CD4-positive, alpha-beta T cell (primary cell): ENCODE data around the gene HKDC1. TPM values are rescaled to one million over a fixed set of nuclear protein-coding genes. Genes with fewer than 3 reads are reported as not detected.

ENCODE experiments used
- ATAC-seq: fragments of 200-7000 bp; cut with Tn5 transposase; one replicate; pipeline ENCODE4 v1.10.0; 2022; ENCODE audit warnings: mild to moderate bottlenecking; ENCODE audit not compliant: poor library complexity
- CTCF ChIA-PET: fragments of 350-600 bp; sonication (Branson Sonifier 250); formaldehyde crosslinking; loops from one replicate; lab custom pipeline; 2021; ENCODE audit warnings: antibody characterized with exemption, inconsistent platforms; lab: Charles Lee
- POLR2A ChIA-PET: fragments of 350-600 bp; sonication (Branson Sonifier 250); formaldehyde crosslinking; loops from one replicate; lab custom pipeline; 2021; ENCODE audit warnings: antibody characterized with exemption, inconsistent platforms; lab: Charles Lee
- DNase-seq, 14 experiments: peaks; one replicate each; pipeline ENCODE4 v3.0.0-alpha.2; 2013 to 2020; ENCODE audit warnings: mixed read lengths in 2 of 14
- H3K27ac ChIP-seq, 2 donors: one replicate each; pipeline versions ENCODE4 v1.5.1 to v1.7.0; 2013; ENCODE audit warnings: low read length in 2 of 2, low read depth in 1 of 2, mild to moderate bottlenecking in 1 of 2
- H3K27me3 ChIP-seq, 2 experiments: 1 replicate in 1 of 2; 2 replicates in 1 of 2; pipeline versions ENCODE4 v1.6.1 to v1.7.0; 2013; ENCODE audit warnings: low read length in 2 of 2, control low read depth in 1 of 2, mild to moderate bottlenecking in 1 of 2, moderate library complexity in 1 of 2; ENCODE audit not compliant: insufficient read depth in 2 of 2, control insufficient read depth in 1 of 2
- H3K36me3 ChIP-seq: one replicate; pipeline ENCODE4 v1.6.1; 2013; ENCODE audit warnings: low read length, control low read depth; ENCODE audit not compliant: insufficient read depth
- H3K4me1 ChIP-seq: one replicate; pipeline ENCODE4 v1.6.1; 2013; ENCODE audit warnings: low read length, control low read depth; ENCODE audit not compliant: insufficient read depth
- H3K4me3 ChIP-seq: one replicate; pipeline ENCODE4 v1.5.1; 2013; ENCODE audit warnings: mild to moderate bottlenecking, low read length, moderate library complexity
- H3K9me3 ChIP-seq, 2 experiments: 1 replicate in 1 of 2; 2 replicates in 1 of 2; pipeline versions ENCODE4 v1.6.1 to v1.7.0; 2013; ENCODE audit warnings: low read length in 2 of 2, mild to moderate bottlenecking in 2 of 2, control low read depth in 1 of 2, moderate library complexity in 1 of 2; ENCODE audit not compliant: control insufficient read depth in 1 of 2, insufficient read depth in 1 of 2
- H3K27ac Mint-ChIP-seq: one replicate; pipeline ENCODE4 v1.8.0; 2020; ENCODE audit warnings: mixed read lengths
- H3K27me3 Mint-ChIP-seq: one replicate; pipeline ENCODE4 v1.8.0; 2021; ENCODE audit warnings: mixed read lengths
- H3K36me3 Mint-ChIP-seq: one replicate; pipeline ENCODE4 v1.8.0; 2021; ENCODE audit warnings: low read depth, mixed read lengths
- H3K4me1 Mint-ChIP-seq: one replicate; pipeline ENCODE4 v1.8.0; 2021; ENCODE audit warnings: low read depth, mixed read lengths
- H3K4me3 Mint-ChIP-seq: one replicate; pipeline ENCODE4 v1.8.0; 2020; ENCODE audit warnings: mild to moderate bottlenecking, mixed read lengths
- H3K9me3 Mint-ChIP-seq: one replicate; pipeline ENCODE4 v1.8.0; 2020; ENCODE audit warnings: mixed read lengths
- CTCF ChIP-seq: fragments of 200-600 bp; IDR thresholded peaks from one replicate; pipeline ENCODE4 v1.8.0; 2022; ENCODE audit warnings: antibody characterized with exemption, mild to moderate bottlenecking
- intact Hi-C, 2 experiments: fragments of 100-400 bp; cut with DNase I in 1 of 2; cut with micrococcal nuclease in 1 of 2; formaldehyde crosslinking; loops; one replicate each; pipeline versions ENCODE4 v1.15.1 to v1.9.0; 2023 to 2025; cut with DNase I, micrococcal nuclease
- total RNA-seq, 174 experiments: library from RNA in 2 of 174; stranded (reverse) in 2 of 174; gene quantifications; one replicate each; pipeline ENCODE4 v1.2.3 and lab custom pipeline; 2021 to 2026

Gene HKDC1
- total RNA-seq, 2 experiments from 2014 or later = 3.1 to 4.5 TPM

GRCh38 chr10:69176823-69177222, 43.3 kb upstream of the HKDC1 start:
- no peak overlapping the region for H3K27ac Mint-ChIP-seq
- H3K4me3 Mint-ChIP-seq = peak overlapping the region; percentile 30
- no peaks in the 10 kb centered on the region for H3K27me3 Mint-ChIP-seq

GRCh38 chr10:69179089-69179742, 40.9 kb upstream of the HKDC1 start:
- Mint-ChIP-seq H3K27ac (peak overlapping the region; percentile 100), H3K4me3 (peak overlapping the region; percentile 98), H3K4me1 (peaks cover 44% of the 10 kb centered on the region), H3K27me3 (no peaks in the 10 kb centered on the region), H3K36me3 (peaks cover 33% of the 10 kb centered on the region), H3K9me3 (no peaks in the 10 kb centered on the region)
- no peaks in the 10 kb centered on the region for H3K27me3 ChIP-seq
- H3K4me1 ChIP-seq = peaks cover 21% of the 10 kb centered on the region
- H3K27ac ChIP-seq = peak overlapping the region; percentile 94 to 95
- no peaks in the 10 kb centered on the region for H3K9me3 ChIP-seq
- CTCF ChIA-PET = interaction anchor here (1.1 kb wide), 1 partner anchor 229 kb away, joined by 4 read pairs; no protein-coding TSS in a partner anchor
- ATAC-seq (peak; percentile 72), DNase-seq (peak in 12 of 14 experiments; percentile 2 to 85 (median 24))
- H3K36me3 ChIP-seq = peaks cover 11% of the 10 kb centered on the region
- POLR2A ChIA-PET = interaction anchor here (1.0 to 2.0 kb wide), 10 partner anchors 14 to 847 kb away, joined by 3 to 11 read pairs (median 3); partner anchors contain the start of genes HNRNPH3, PBLD and STOX1
- no peak for TF ChIP-seq CTCF
- peak overlapping the region; percentile 83 for H3K4me3 ChIP-seq
- intact Hi-C loops = loop anchor here (2.0 to 5.0 kb wide), 2 partner anchors 86 to 187 kb away; no protein-coding TSS in a partner anchor

More at GRCh38 chr10:69176823-69177222, 43.3 kb upstream of the HKDC1 start:
- H3K36me3 ChIP-seq = no peaks in the 10 kb centered on the region
- ChIA-PET POLR2A (no interaction called here), CTCF (no interaction called here)
- TF ChIP-seq CTCF = no peak
- Mint-ChIP-seq H3K36me3 (peaks cover 24% of the 10 kb centered on the region), H3K4me1 (peaks cover 29% of the 10 kb centered on the region), H3K9me3 (no peaks in the 10 kb centered on the region)
- H3K9me3 ChIP-seq = no peaks in the 10 kb centered on the region
- no peak overlapping the region for H3K27ac ChIP-seq
- DNase-seq (no peak), ATAC-seq (no peak)
- no peak overlapping the region for H3K4me3 ChIP-seq
- no peaks in the 10 kb centered on the region for H3K27me3 ChIP-seq
- H3K4me1 ChIP-seq = peaks cover 21% of the 10 kb centered on the region
- intact Hi-C loops = loop anchor here in 1 of 2 experiments (5.0 kb wide), 1 partner anchor 185 kb away; no protein-coding TSS in a partner anchor

GRCh38 chr10:69179743-69180524, 40.2 kb upstream of the HKDC1 start, which contains the start of gene SUPV3L1:
TSS of gene SUPV3L1 (plus strand) at chr10:69180234. CDS start at chr10:69180292, 58 bp downstream.
- DNase-seq (peak; percentile 75 to 95 (median 81)), ATAC-seq (peak; percentile 69)
- intact Hi-C loops = loop anchor here (1.0 to 10.0 kb wide), 9 partner anchors 42 to 653 kb away; partner anchors contain the start of genes VPS26A (in 2 of the 2), CCAR1 (in 1 of the 2), DDX21 (in 1 of the 2) and HKDC1 (in 1 of the 2)
- Histone ChIP-seq H3K36me3 (peaks cover 15% of the 10 kb centered on the region), H3K27ac (peak within 1 kb of the TSS; percentile 94 to 95), H3K9me3 (no peaks in the 10 kb centered on the region), H3K4me1 (peaks cover 21% of the 10 kb centered on the region), H3K4me3 (peak within 1 kb of the TSS; percentile 83), H3K27me3 (no peaks in the 10 kb centered on the region)
- Mint-ChIP-seq H3K4me3 (peak within 1 kb of the TSS; percentile 98), H3K9me3 (no peaks in the 10 kb centered on the region), H3K27me3 (no peaks in the 10 kb centered on the region), H3K36me3 (peaks cover 39% of the 10 kb centered on the region), H3K27ac (peak within 1 kb of the TSS; percentile 100), H3K4me1 (peaks cover 50% of the 10 kb centered on the region)
- no peak for TF ChIP-seq CTCF
- POLR2A ChIA-PET = interaction anchor here (0.5 to 2.0 kb wide), 11 partner anchors 14 to 847 kb away, joined by 3 to 11 read pairs (median 3); partner anchors contain the start of genes HNRNPH3 and PBLD
- CTCF ChIA-PET = interaction anchor here (1.1 kb wide), 1 partner anchor 228 kb away, joined by 4 read pairs; no protein-coding TSS in a partner anchor
